Urinary bladder (tissue), 4 donors: ENCODE measurements around the gene VEGFC. TPM values are rescaled to one million over a fixed set of nuclear protein-coding genes. Genes with fewer than 3 reads are reported as not detected.

Experiments used
- DNase-seq: peaks from one replicate; pipeline ENCODE4 v3.0.0-alpha.2; 2015; ENCODE audit errors: extremely low spot score
- H3K27ac ChIP-seq: one replicate; pipeline ENCODE4 v1.5.1; 2013; ENCODE audit warnings: low read depth, mild to moderate bottlenecking, moderate library complexity
- H3K36me3 ChIP-seq: one replicate; pipeline ENCODE4 v1.6.1; 2013; ENCODE audit warnings: mild to moderate bottlenecking, moderate library complexity; ENCODE audit not compliant: insufficient read depth
- H3K4me1 ChIP-seq: one replicate; pipeline ENCODE4 v1.6.1; 2013; ENCODE audit warnings: mild to moderate bottlenecking, moderate library complexity; ENCODE audit not compliant: insufficient read depth
- H3K4me3 ChIP-seq: one replicate; pipeline ENCODE4 v1.5.1; 2013; ENCODE audit warnings: low read depth, low read length
- WGBS: extraction: QIAGEN DNeasy Blood & Tissue Kit; methylation state at CpG from one replicate; pipeline ENCODE4 v1.1.7; 2013; 5-methylcytosine and 5-hydroxymethylcytosine counted together
- polyA plus RNA-seq: library from polyadenylated mRNA; stranded (reverse); fragments of 200-250 nt; gene quantifications from one replicate; pipeline ENCODE4 v1.2.3, GENCODE V29; 2013
- total RNA-seq: library from RNA; depleted of rRNA; stranded (reverse); fragments of >200 nt; gene quantifications from one replicate; pipeline ENCODE4 v1.2.3, GENCODE V29; 2014
- donor health status: healthy with polysubstance abuse.
- donor health status: healthy.

Gene VEGFC
- total and polyA plus RNA-seq, 2 donors: 9.7 to 15.4 TPM

GRCh38 chr4:176635372-176636261 lies 157.1 kb downstream of the VEGFC start:
- Histone ChIP-seq H3K27ac (no peak overlapping the region), H3K4me1 (no peaks in the 10 kb centered on the region), H3K36me3 (no peaks in the 10 kb centered on the region), H3K4me3 (no peak overlapping the region)
- DNase-seq: no peak
- 45% methylated on average over 8 of the region's 8 CpGs for WGBS
